Stimulated activated CD8-positive, alpha-beta memory T cell treated with anti-CD3 and anti-CD28 coated beads, Interleukin-4, amount 100 ng/mL, for 4 hours (primary cell): Measurements from ENCODE around the gene BBOX1.

ENCODE experiments used
- DNase-seq, 2 donors: peaks; one replicate each; pipeline ENCODE4 v3.0.0-alpha.2; 2020; ENCODE audit warnings: low read depth in 2 of 2, low spot score in 1 of 2

Gene BBOX1

GRCh38 chr11:27025312-27025955 lies 15.2 kb upstream of the BBOX1 start:
- DNase-seq, result no peak

DNA sequence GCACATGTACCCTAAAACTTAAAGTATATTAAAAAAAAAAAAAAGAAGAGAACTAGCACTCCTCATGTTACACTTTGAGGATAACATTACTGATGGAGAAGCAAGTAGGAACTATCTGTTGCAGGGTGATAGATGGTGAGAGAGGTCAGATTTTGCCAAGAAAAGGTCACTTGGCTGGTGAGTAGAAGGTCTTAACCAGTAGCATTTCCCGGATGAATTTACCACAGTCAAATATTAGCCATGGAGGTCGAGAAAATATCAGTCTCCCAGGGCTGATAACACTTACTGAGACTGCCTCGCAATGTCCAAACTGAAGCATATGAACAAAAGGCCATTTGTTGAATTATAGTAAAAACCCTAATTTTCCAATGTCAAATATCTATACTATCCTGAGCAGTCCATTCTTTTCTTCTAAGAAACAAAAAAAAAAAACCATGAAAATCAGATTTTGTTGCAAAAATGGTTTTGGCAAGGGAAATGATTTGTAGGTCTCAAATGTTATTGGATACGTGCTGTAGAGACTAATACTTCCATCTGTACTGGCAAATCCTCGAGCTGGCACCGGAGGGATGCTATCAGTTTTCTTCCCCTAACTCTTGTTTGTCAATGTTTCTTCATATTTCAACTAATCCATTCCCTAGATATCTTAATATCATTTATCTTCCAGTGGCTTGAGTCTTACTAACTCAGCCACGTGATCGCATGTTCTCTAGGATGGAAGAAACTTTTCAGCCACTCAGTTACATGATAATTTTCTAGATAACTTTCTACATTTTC lies 14.5 kb upstream of the BBOX1 start:
- DNase-seq, result no peak

DNA sequence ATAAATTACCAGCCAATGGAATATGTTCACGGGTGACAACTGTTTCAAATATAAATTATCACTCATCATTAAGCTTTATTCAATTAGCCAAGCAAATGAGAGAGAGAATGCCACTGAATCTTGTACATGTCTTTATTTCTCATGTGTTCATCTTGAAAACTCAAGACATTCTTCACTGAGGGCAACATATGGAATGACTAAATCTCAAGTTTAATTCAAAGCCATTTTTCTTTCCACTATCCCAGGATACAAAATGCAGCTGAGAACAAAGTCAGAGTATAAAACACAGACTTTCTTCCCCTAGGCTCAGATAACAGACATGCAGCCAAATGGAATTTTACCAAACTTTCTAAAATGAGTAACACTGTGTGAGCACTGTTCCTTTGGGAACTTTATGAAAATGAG lies 12.1 kb upstream of the BBOX1 start:
- DNase-seq, result no peak

- DNase-seq, result no peak
Measured at GRCh38 chr11:27029966-27030365, 10.6 kb upstream of the BBOX1 start.

- DNase-seq, result no peak
Measured at GRCh38 chr11:27031754-27032153, 8.9 kb upstream of the BBOX1 start.

- no peak for DNase-seq
Measured at GRCh38 chr11:27039873-27040272, 742 bp upstream of the BBOX1 start.

- no peak for DNase-seq
Measured at GRCh38 chr11:27041141-27041899, 705 bp downstream of the BBOX1 start.

DNA sequence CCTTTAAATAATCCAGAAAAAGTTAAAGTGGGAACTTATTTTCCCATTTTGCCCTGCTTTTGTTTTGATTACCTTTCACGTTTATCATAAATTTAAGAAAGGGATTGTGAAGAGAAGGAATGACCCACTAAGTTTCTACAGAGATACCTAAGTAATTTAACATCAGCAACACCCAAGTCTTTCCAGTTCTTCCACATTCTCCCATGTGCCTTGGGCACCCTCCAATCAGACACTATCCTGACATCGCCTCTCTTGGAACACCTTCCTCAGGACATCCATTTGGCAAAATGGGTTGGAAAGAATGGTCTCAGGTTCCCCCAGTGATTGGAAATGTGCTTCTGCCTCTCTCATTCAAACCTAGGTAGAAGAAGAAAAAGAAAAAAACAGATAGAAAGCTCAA lies 6.3 kb downstream of the BBOX1 start:
- no peak for DNase-seq

DNA sequence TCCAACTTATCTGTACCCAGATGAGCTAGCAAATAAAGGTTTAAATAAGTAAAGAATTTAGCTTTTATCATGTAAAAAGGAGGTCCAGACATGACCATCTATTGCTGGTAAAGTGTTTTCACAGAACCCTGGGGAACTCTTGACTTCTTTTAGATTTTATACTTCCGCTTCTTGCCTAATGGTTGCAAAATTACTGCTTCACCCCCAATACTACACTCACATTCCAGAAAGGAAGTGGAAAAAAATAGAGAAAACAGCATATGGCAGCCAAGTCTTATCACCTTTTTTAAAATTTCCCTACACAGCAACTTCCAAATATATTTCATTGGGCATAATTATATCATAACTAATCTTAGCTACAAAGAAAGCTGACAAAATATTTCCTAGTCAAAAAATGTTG lies 12.1 kb downstream of the BBOX1 start:
- no peak for DNase-seq

DNA sequence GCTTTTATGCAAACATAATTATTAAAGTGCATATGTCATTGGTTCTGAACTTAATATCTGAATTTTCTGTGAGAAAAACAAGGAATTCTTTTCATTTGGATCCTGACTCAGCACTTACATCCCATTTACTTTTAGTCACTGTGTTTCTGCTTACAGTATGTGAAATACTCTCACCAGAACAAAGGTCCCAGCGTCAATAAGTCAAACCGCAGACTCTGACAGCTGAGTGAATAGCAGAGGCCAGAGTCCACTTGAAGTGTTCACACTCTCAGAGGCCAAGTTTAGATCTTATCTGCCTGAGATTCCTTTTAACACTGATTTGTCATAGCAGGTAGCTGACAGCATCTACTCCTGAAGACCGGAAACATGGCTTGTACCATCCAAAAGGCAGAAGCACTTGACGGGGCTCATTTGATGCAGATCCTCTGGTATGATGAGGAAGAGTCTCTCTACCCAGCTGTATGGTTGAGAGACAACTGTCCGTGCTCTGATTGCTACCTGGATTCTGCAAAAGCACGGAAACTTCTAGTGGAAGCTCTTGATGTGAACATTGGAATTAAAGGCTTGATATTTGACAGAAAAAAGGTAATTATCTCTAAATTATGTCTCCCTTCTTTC lies 14.6 kb downstream of the BBOX1 start:
- DNase-seq, result no peak

DNA sequence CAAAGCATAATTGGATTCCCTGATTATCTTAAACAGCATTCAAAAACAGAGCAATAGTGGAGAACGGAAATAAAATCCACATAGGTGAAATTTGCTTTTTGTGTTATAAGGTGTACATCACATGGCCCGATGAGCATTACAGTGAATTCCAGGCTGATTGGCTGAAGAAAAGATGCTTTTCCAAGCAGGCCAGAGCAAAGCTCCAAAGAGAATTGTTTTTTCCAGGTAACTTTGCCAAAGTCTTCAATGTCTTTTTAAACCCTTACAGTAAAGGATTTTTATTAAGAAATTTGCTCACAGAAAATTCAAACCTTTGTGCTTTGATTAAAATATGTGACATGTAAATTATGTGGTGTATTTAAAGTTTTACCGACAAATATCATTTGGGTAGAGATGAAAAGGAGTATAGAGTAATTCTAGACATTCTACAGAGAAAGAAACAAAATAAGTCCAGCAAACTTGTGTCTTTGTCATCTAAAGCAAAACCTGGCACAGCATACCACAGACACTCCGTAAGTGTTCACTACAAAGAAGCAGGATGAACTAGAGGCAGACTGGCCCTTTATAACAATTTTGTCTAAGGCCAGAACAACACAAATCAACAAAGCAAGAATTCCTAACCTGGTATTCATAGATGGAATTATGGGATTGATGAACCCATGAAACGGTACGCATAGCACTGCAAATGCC lies 16.6 kb downstream of the BBOX1 start:
- no peak for DNase-seq

GRCh38 chr11:27058456-27058855 lies 17.8 kb downstream of the BBOX1 start:
- no peak for DNase-seq

DNA sequence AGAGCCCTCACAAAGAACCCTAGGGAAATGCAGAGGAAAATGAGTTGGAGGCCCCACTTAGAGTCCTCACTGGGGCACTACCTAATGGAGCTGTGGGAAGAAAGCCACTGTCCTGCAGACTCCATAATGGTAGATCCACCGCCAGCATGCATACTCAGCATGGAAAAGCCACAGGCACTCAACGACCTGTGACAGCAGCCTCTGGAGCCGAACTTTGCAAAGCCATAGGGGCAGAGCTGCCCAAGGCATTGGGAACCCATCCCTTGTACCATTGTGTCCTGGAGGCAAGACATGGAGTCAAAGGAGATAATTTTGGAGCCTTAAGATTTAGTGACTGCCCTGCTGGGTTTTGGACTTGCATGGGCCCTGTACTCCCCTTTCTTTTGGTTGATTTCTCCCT lies 18.8 kb downstream of the BBOX1 start:
- no peak for DNase-seq

- no peak for DNase-seq
Measured at GRCh38 chr11:27060816-27061460, 20.3 kb downstream of the BBOX1 start.

DNA sequence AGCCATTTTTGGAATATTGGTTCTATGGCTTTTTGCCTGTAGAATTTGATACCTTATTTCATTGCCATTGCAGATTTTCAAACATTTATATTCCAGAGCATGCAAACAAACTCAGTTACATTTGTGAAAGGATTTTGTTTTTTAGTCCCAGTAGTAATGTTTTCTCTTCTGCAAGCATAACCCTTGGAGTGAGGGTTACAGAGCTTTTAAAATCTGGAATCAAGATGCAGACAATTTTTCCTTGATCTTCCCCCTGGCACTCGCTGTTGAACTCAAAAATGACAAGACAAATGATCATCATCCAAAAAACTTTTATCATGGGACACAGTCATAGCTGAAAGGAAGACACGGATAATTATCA lies 20.8 kb downstream of the BBOX1 start:
- no peak for DNase-seq

DNA sequence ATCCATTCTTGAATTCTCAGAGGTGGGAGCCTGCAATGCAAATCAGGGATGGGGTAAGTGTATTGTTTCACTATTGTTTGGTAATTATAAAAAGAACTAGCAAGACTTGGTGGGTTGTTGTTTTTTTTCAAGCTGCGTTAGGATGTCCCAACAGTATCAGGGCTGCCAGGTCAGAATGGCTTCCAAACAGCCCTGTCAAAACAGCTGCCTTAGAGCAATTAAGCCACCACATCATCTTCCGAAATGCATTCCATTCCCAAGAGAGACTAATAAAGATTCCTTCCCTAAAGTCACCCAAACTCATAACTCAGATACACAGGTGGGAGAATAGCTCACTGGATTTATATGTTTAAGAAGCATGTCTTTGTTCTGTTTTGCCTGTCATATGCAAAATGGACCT lies 23.5 kb downstream of the BBOX1 start:
- no peak for DNase-seq

- no peak for DNase-seq
Measured at GRCh38 chr11:27075192-27075591, 34.6 kb downstream of the BBOX1 start.

DNA sequence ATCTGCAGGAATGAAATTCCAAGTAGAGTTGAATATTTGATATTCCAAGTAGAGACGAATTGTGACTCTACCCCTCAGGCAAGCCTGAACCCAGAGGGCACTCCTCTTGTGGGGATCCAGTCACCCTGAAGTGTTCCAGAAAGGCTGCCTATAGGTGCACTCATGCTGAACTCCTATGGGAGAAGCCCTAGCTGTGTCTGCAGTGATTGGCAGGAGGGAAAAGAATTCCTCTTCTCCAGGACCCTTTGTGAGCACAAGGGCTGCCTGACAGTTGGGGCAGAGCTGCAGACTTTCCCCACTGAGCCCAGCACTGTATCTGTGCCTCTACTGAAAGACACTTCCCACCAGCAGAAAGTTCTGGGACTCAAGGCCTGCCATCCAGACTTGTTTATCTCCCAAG lies 35.0 kb downstream of the BBOX1 start:
- DNase-seq, result no peak

DNA sequence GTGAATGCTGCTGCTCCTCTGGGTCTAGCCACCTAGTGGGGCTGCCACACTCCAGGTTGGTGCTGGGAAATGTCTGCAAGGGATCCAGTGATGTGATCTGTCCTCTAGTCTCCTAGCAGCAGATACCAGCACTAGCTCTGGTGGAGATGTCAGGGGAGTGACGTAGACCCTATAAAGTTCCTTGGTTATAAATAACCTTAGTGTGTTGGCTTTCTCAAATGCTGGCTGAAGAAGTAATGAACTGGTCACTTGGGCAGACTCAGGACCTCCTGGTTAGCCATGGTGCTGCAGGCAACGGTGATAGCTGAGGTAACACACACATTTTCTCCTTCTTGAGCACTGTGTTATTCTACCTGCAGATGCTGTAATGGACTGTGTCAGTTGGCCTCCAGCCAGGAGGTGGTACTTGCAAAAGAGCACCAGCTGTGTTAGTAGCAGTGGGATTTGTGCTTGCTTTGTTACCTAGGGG lies 35.5 kb downstream of the BBOX1 start:
- no peak for DNase-seq

GRCh38 chr11:27081056-27081455 lies 40.4 kb downstream of the BBOX1 start:
- DNase-seq, result no peak

GRCh38 chr11:27083241-27083640 lies 42.6 kb downstream of the BBOX1 start:
- DNase-seq, result no peak
